H1 (cell line): ENCODE data around the gene ANXA4. TPM values are rescaled to one million over a fixed set of nuclear protein-coding genes. Genes with fewer than 3 reads are reported as not detected.

Experiments
- BACH1 ChIP-seq: IDR thresholded peaks from 2 replicates; pipeline ENCODE4 v1.6.1; 2012; ENCODE audit warnings: low read length, improper control_type of control experiment
- BRCA1 ChIP-seq: IDR thresholded peaks from 2 replicates; pipeline ENCODE4 v1.6.1; 2012; ENCODE audit warnings: low read depth, low read length, improper control_type of control experiment
- CHD1 ChIP-seq: IDR thresholded peaks from 2 replicates; pipeline ENCODE4 v1.6.1; 2012; ENCODE audit warnings: low read depth, low read length, improper control_type of control experiment
- CREB1 ChIP-seq: IDR thresholded peaks from 2 replicates; pipeline ENCODE4 v1.6.1; 2012; ENCODE audit warnings: inconsistent platforms
- JUND ChIP-seq: IDR thresholded peaks from 2 replicates; pipeline ENCODE4 v1.6.1; 2011; ENCODE audit warnings: mild to moderate bottlenecking, improper control_type of control experiment, low read length
- KDM5A ChIP-seq: fragments of 200-600 bp; IDR thresholded peaks from 2 replicates; pipeline ENCODE4 v1.7.1; 2012; ENCODE audit warnings: mild to moderate bottlenecking, low read length, inconsistent platforms, mixed read lengths
- NRF1 ChIP-seq: IDR thresholded peaks from 2 replicates; pipeline ENCODE4 v1.6.1; 2011; ENCODE audit warnings: mild to moderate bottlenecking, low read depth, low read length, improper control_type of control experiment
- POLR2AphosphoS5 ChIP-seq: IDR thresholded peaks from 2 replicates; pipeline ENCODE4 v1.6.1; 2011; ENCODE audit warnings: low read depth, low read length
- RNF2 ChIP-seq: fragments of 200-900, 300-1000 bp; sonication (generic); IDR thresholded peaks from 2 replicates; pipeline ENCODE4 v1.7.1; 2016; ENCODE audit warnings: borderline replicate concordance, low read depth, mild to moderate bottlenecking, antibody characterized with exemption, low read length; ENCODE audit not compliant: poor library complexity, severe bottlenecking; ENCODE audit errors: missing control alignments
- polyA plus RNA-seq, 7 experiments: library from polyadenylated mRNA; depleted of rRNA in 3 of 7; stranded (reverse) in 5 of 7; unstranded in 2 of 7; fragments of >200 nt in 5 of 7; fragments of 200-250 nt in 2 of 7; gene quantifications; 1 replicate in 5 of 7; 2 replicates in 1 of 7; 4 replicates in 1 of 7; pipeline versions ENCODE4 v1.2.1 to v1.2.3, GENCODE V29; 2011 to 2013; ENCODE audit warnings: missing spikeins in 2 of 7, mixed read lengths in 2 of 7
- total RNA-seq: library from RNA; stranded (reverse); fragmentation: NEBNext Ultra II Directional; extraction: Animal tissue kit (Norgen Biotek cat#: 25700); gene quantifications from 2 replicates; pipeline ENCODE4 v1.2.1, GENCODE V29; 2021

The ANXA4 gene
- total and polyA plus RNA-seq, 2 of the 8 experiments (the other 6 are each of a cell fraction or from before 2014, with no cell fraction given), result 9.4 to 17.6 TPM

DNA sequence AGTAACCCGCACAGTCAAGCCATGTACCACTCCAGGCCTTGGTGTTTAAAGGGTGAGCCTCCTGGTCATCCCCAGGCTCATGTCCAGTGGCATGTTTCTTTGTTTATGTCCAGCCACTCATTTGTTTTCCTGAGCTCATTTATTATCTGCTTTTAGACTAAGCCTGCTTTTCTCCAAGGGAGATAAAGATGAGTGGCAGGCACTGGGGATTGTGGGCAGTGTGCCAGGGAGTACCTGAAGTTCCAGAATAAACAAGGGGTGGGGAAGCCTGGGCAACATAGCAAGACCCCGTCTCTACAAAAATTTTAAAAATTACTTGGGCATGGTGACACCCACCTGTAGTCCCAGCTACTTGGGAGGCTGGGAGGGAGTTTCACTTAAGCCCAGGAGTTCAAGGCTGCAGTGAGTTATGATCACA, 1.9 kb downstream of the ANXA4 start (continued):
- no peak for TF ChIP-seq RNF2
- no peak for TF ChIP-seq CHD1
- TF ChIP-seq KDM5A, result no peak
- TF ChIP-seq NRF1, result no peak
- TF ChIP-seq JUND, result no peak
- TF ChIP-seq BRCA1, result no peak
- TF ChIP-seq BACH1, result no peak
- no peak for TF ChIP-seq CREB1
- TF ChIP-seq POLR2AphosphoS5, result no peak
- TF ChIP-seq, all 59 proteins: peak for 0
